ENCODE results near the gene STXBP3. TPM values are rescaled to one million over a fixed set of nuclear protein-coding genes. Genes with fewer than 3 reads are reported as not detected.
A peak's percentile ranks its signal among the peaks of the same experiment; 100 is the strongest.

The STXBP3 gene
- total and polyA plus RNA-seq, 9 of the 15 experiments (the other 6 are each of a cell fraction or from before 2014, with no cell fraction given), result 32.5 to 52.5 (median 39.2) TPM

DNA sequence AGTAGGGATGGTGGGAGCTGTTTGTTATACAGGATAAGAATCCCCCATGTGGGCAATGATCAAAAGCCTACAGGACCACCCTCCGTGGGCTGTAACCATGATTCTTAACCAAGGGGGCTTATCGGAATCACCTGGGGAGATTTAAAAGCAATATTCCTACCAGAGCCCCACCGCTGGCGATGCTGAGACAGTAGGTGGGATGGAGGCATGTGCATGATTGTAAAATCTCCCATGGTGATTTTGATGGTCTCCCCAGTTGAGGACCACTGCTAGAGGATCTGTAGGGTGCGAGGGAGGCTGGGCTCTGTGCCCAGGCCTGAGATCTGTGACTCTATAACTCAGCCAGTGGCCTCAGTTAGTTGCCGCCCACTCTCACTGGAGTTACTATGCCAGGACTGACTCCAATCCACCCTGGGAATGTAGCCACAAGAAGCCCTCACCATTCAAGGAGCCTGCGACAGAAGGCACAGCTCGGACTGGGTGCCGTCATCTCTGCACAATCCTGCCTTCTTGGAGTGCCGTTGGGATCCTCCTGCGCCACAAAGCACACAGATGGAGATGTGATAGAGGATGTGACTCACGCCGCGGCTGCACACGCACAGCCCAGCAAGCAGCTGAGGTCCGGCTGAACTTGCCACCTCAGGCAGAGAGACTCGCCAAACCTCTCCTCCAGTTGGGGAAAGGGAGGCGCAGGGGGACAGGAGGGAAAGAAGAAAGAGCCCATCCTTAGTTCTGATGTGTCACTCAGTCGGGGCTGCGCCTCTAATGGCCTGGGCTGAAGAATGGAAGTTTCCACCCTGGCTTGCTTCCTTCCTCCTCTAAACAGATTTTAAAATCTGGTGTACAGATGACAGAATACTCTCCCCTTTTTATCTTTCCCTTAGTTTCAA, 83.9 kb downstream of the STXBP3 start (continued):
- TF ChIP-seq MTA1 (IDR thresholded peaks at IDR 0.05; ENCODE audit: borderline replicate concordance) (peak; percentile 46; the same call in 1 of the 2 replicates), LEF1 (IDR thresholded peaks at IDR 0.05) (peak; percentile 38; the same call in 1 of the 2 replicates), SNRNP70 (optimal IDR thresholded peaks at IDR 0.05; ENCODE audit: low read depth, low read length) (no peak), NFIX (CRISPR knock-in tag; IDR thresholded peaks at IDR 0.05; ENCODE audit: low read depth) (no peak), ZNF584 (CRISPR knock-in tag; IDR thresholded peaks at IDR 0.05; ENCODE audit: low read depth) (no peak), BHLHE40 (IDR thresholded peaks at IDR 0.05; ENCODE audit: low read length) (peak; percentile 88), GATA2 (CRISPR knock-in tag; IDR thresholded peaks at IDR 0.05) (peak; percentile 84), TFAP4 (CRISPR knock-in tag; IDR thresholded peaks at IDR 0.05; ENCODE audit: borderline replicate concordance) (peak; percentile 91)
- TF ChIP-seq, protein P1, sequence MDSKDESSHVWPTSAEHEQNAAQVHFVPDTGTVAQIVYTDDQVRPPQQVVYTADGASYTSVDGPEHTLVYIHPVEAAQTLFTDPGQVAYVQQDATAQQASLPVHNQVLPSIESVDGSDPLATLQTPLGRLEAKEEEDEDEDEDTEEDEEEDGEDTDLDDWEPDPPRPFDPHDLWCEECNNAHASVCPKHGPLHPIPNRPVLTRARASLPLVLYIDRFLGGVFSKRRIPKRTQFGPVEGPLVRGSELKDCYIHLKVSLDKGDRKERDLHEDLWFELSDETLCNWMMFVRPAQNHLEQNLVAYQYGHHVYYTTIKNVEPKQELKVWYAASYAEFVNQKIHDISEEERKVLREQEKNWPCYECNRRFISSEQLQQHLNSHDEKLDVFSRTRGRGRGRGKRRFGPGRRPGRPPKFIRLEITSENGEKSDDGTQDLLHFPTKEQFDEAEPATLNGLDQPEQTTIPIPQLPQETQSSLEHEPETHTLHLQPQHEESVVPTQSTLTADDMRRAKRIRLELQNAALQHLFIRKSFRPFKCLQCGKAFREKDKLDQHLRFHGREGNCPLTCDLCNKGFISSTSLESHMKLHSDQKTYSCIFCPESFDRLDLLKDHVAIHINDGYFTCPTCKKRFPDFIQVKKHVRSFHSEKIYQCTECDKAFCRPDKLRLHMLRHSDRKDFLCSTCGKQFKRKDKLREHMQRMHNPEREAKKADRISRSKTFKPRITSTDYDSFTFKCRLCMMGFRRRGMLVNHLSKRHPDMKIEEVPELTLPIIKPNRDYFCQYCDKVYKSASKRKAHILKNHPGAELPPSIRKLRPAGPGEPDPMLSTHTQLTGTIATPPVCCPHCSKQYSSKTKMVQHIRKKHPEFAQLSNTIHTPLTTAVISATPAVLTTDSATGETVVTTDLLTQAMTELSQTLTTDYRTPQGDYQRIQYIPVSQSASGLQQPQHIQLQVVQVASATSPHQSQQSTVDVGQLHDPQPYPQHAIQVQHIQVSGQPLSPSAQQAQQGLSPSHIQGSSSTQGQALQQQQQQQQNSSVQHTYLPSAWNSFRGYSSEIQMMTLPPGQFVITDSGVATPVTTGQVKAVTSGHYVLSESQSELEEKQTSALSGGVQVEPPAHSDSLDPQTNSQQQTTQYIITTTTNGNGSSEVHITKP (IDR thresholded peaks at IDR 0.05; ENCODE audit: partially characterized antibody), result peak; percentile 28
- TF ChIP-seq, protein P2, sequence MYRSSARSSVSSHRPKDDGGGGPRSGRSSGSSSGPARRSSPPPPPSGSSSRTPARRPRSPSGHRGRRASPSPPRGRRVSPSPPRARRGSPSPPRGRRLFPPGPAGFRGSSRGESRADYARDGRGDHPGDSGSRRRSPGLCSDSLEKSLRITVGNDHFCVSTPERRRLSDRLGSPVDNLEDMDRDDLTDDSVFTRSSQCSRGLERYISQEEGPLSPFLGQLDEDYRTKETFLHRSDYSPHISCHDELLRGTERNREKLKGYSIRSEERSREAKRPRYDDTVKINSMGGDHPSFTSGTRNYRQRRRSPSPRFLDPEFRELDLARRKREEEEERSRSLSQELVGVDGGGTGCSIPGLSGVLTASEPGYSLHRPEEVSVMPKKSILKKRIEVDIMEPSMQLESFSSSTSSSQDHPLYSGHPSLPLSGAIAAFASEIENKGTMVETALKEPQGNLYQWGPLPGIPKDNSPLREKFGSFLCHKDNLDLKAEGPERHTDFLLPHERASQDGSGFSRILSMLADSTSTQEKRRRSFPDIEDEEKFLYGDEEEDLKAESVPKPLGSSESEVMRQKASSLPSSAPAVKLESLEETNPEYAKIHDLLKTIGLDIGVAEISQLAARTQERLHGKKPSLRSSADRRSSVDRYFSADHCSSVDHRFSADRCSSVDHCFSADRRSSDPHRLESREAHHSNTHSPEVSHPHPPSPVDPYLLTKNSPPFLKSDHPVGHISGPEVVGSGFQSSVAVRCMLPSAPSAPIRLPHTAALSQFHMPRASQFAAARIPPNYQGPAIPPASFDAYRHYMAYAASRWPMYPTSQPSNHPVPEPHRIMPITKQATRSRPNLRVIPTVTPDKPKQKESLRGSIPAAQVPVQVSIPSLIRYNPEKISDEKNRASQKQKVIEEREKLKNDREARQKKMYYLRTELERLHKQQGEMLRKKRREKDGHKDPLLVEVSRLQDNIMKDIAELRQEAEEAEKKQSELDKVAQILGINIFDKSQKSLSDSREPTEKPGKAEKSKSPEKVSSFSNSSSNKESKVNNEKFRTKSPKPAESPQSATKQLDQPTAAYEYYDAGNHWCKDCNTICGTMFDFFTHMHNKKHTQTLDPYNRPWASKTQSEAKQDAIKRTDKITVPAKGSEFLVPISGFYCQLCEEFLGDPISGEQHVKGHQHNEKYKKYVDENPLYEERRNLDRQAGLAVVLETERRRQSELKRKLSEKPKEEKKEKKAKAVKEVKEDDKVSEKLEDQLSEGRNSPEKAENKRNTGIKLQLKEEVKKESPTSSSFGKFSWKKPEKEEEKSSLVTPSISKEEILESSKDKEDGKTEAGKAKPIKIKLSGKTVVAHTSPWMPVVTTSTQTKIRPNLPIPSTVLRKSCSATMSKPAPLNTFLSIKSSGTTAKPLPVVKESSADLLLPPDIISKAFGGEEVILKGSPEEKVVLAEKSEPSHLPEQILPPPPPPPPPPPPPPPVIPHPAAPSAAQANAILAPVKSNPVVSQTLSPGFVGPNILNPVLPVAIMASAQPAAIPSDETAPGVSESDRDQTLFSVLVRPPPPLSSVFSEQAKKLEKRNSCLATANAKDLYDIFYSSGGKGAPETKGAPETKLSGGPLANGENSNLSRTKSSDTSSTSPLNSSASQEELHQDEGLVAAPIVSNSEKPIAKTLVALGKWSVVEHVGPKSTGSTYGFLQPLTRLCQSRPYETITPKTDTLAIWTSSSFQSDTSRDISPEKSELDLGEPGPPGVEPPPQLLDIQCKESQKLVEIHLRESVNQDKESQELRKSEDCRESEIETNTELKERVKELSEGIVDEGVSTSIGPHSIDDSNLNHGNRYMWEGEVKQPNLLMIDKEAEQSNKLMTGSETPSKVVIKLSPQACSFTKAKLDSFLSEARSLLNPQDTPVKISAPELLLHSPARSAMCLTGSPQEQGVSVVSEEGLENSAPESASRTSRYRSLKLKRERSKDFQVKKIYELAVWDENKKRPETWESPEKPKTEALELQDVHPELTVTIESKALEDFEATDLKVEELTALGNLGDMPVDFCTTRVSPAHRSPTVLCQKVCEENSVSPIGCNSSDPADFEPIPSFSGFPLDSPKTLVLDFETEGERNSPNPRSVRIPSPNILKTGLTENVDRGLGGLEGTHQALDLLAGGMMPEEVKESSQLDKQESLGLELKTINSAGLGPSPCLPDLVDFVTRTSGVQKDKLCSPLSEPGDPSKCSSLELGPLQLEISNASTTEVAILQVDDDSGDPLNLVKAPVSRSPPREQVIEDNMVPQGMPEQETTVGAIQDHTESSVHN (IDR thresholded peaks at IDR 0.05; ENCODE audit: borderline replicate concordance in 1 of 2, low read depth in 1 of 2), result peak in 1 of 2 experiments; percentile 25; a peak in 1 of 4 replicates
